SK-N-SH treated with all-trans-retinoic acid at 6 μM for 48 hours (cell line): ENCODE results near the gene FOXN3.

Experiments
- ATAC-seq: fragments of 200-7000 bp; cut with Tn5 transposase; 3 replicates; pipeline ENCODE4 v1.9.1; 2020; ENCODE audit warnings: mild to moderate bottlenecking, moderate library complexity
- ARNTL ChIP-seq: fragments of 450-650 bp; formaldehyde crosslinking; IDR thresholded peaks from 2 replicates; pipeline ENCODE4 v1.5.0; 2020; ENCODE audit warnings: low read depth, mild to moderate bottlenecking, moderate library complexity, borderline replicate concordance
- BACH2 ChIP-seq: fragments of 250-450 bp; sonication (Bioruptor Pico); IDR thresholded peaks from 2 replicates; pipeline ENCODE4 v1.9.0; 2021; ENCODE audit warnings: mild to moderate bottlenecking, borderline replicate concordance
- CREB5 ChIP-seq: fragments of 250-450 bp; sonication (Bioruptor Pico); IDR thresholded peaks from 2 replicates; pipeline ENCODE4 v1.5.1; 2020; ENCODE audit warnings: low read depth, mild to moderate bottlenecking, moderate library complexity
- CSDC2 ChIP-seq: fragments of 250-450 bp; sonication (Bioruptor Pico); IDR thresholded peaks from 2 replicates; pipeline ENCODE4 v1.5.0; 2020; ENCODE audit warnings: mild to moderate bottlenecking, moderate library complexity
- CSRNP3 ChIP-seq: fragments of 250-450 bp; sonication (Bioruptor Pico); IDR thresholded peaks from 2 replicates; pipeline ENCODE4 v1.5.1; 2021; ENCODE audit warnings: mild to moderate bottlenecking, moderate library complexity
- ESRRG ChIP-seq: fragments of 250-450 bp; sonication (Bioruptor Pico); IDR thresholded peaks from 2 replicates; pipeline ENCODE4 v1.6.1; 2021; ENCODE audit warnings: mild to moderate bottlenecking
- GLIS3 ChIP-seq: fragments of 250-450 bp; sonication (Bioruptor Pico); IDR thresholded peaks from 2 replicates; pipeline ENCODE4 v1.5.0; 2020; ENCODE audit warnings: mild to moderate bottlenecking, moderate library complexity
- ISL1 ChIP-seq: fragments of 250-450 bp; sonication (Bioruptor Pico); IDR thresholded peaks from 2 replicates; pipeline ENCODE4 v2.1.2; 2022; ENCODE audit warnings: mild to moderate bottlenecking, moderate library complexity
- PATZ1 ChIP-seq: fragments of 250-450 bp; sonication (Bioruptor Pico); IDR thresholded peaks from 2 replicates; pipeline ENCODE4 v1.8.0; 2020; ENCODE audit warnings: mild to moderate bottlenecking, moderate library complexity, borderline replicate concordance
- POU6F1 ChIP-seq: fragments of 250-450 bp; sonication (Bioruptor Pico); IDR thresholded peaks from 2 replicates; pipeline ENCODE4 v1.8.0; 2021; ENCODE audit warnings: low read depth, mild to moderate bottlenecking, moderate library complexity, borderline replicate concordance
- RARB ChIP-seq: fragments of 250-450 bp; sonication (Bioruptor Pico); IDR thresholded peaks from 2 replicates; pipeline ENCODE4 v1.8.0; 2021; ENCODE audit warnings: mild to moderate bottlenecking, moderate library complexity
- TCF4 ChIP-seq: fragments of 250-450 bp; sonication (Bioruptor Pico); IDR thresholded peaks from 2 replicates; pipeline ENCODE4 v1.8.0; 2021; ENCODE audit warnings: mild to moderate bottlenecking, moderate library complexity, borderline replicate concordance
- TOX ChIP-seq: fragments of 250-450 bp; sonication (Bioruptor Pico); IDR thresholded peaks from 2 replicates; pipeline ENCODE4 v1.8.0; 2021; ENCODE audit warnings: mild to moderate bottlenecking, moderate library complexity, borderline replicate concordance
- TSHZ2 ChIP-seq: fragments of 250-450 bp; sonication (Bioruptor Pico); IDR thresholded peaks from 2 replicates; pipeline ENCODE4 v1.5.0; 2020; ENCODE audit warnings: mild to moderate bottlenecking, moderate library complexity
- ZC3H10 ChIP-seq: fragments of 250-450 bp; sonication (Bioruptor Pico); IDR thresholded peaks from 2 replicates; pipeline ENCODE4 v1.5.1; 2021; ENCODE audit warnings: mild to moderate bottlenecking, moderate library complexity
- ZFP30 ChIP-seq: fragments of 450-650 bp; formaldehyde crosslinking; IDR thresholded peaks from 2 replicates; pipeline ENCODE4 v1.5.0; 2022; ENCODE audit warnings: mild to moderate bottlenecking, moderate library complexity
- ZNF565 ChIP-seq: fragments of 450-650 bp; formaldehyde crosslinking; conservative IDR thresholded peaks from 2 replicates; pipeline ENCODE4 v1.5.0; 2020; ENCODE audit warnings: low read depth, mild to moderate bottlenecking, moderate library complexity
- ZNF70 ChIP-seq: fragments of 450-650 bp; formaldehyde crosslinking; IDR thresholded peaks from 2 replicates; pipeline ENCODE4 v1.5.0; 2020; ENCODE audit warnings: mild to moderate bottlenecking, moderate library complexity
- ZNF8 ChIP-seq: fragments of 450-650 bp; formaldehyde crosslinking; IDR thresholded peaks from 2 replicates; pipeline ENCODE4 v1.5.0; 2020; ENCODE audit warnings: mild to moderate bottlenecking, moderate library complexity

The FOXN3 gene

GRCh38 chr14:89277203-89277602, 139.8 kb downstream of the FOXN3 start (continued):
- TF ChIP-seq PATZ1 (CRISPR knock-in tag) (no peak), ZNF565 (CRISPR knock-in tag) (no peak), ISL1 (CRISPR knock-in tag) (no peak), ARNTL (CRISPR knock-in tag) (no peak)
- TF ChIP-seq, all 23 proteins: peak for 0

GRCh38 chr14:89276424-89276975, 140.5 kb downstream of the FOXN3 start:
- TF ChIP-seq ZNF70 (CRISPR knock-in tag) (no peak), ZFP30 (CRISPR knock-in tag) (no peak), TCF4 (CRISPR knock-in tag) (no peak), ZC3H10 (CRISPR knock-in tag) (no peak), ZNF565 (CRISPR knock-in tag) (no peak), RARB (CRISPR knock-in tag) (no peak), GLIS3 (CRISPR knock-in tag) (no peak), POU6F1 (no peak), TSHZ2 (CRISPR knock-in tag) (no peak), CREB5 (CRISPR knock-in tag) (no peak), ZNF8 (no peak), TOX (CRISPR knock-in tag) (no peak)
- no peak for ATAC-seq

- TF ChIP-seq PATZ1 (CRISPR knock-in tag) (no peak), TOX (CRISPR knock-in tag) (no peak), ZC3H10 (CRISPR knock-in tag) (no peak), CSDC2 (no peak)
- ATAC-seq, result no peak
These were observed 146.4 kb downstream of the FOXN3 start for GRCh38 chr14:89270439-89271227.

GRCh38 chr14:89269404-89269803, 147.6 kb downstream of the FOXN3 start:
- no peak for ATAC-seq
- no peak for TF ChIP-seq BACH2 (CRISPR knock-in tag)
- TF ChIP-seq CREB5 (CRISPR knock-in tag), result no peak
- TF ChIP-seq ISL1 (CRISPR knock-in tag), result no peak
- TF ChIP-seq ZNF565 (CRISPR knock-in tag), result no peak
- no peak for TF ChIP-seq ARNTL (CRISPR knock-in tag)
- TF ChIP-seq RARB (CRISPR knock-in tag), result no peak
- TF ChIP-seq CSRNP3, result no peak
- no peak for TF ChIP-seq ESRRG (CRISPR knock-in tag)
